Endothelial cell of hepatic sinusoid (primary cell): ENCODE data around the gene DOCK3.
"Not testable (repeated sequence)": the region's sequence is repeated elsewhere in the genome, so short reads cannot be mapped to it uniquely, and the experiment has no call there.

Experiments used
- in situ Hi-C: cut with HindIII; loops from 2 replicates; pipeline ENCODE4 v1.10.0; 2017; ENCODE audit warnings: low sequenced_read_pairs

Gene DOCK3

GRCh38 chr3:51379746-51380455 is 705.2 kb downstream of the DOCK3 start:
- in situ Hi-C loops, result no loop called here

- in situ Hi-C loops, result no loop called here
These were observed 706.0 kb downstream of the DOCK3 start for GRCh38 chr3:51380601-51381332.

DNA sequence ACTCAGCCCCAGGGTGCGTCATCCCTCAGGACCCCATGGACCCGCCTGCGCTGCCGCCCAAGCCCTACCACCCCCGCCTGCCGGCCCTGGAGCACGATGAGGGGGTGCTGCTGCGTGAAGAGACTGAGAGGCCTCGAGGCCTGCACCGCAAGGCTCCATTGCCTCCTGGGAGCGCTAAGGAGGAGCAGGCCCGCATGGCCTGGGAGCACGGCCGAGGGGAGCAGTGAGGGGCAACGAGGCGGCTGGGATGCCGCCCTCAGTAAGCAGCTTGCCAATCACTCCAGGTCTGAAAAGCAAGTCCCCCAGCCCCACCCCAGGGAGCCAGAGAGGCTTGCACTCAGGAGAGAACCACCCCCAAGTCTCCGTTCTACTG is 706.6 kb downstream of the DOCK3 start:
- in situ Hi-C loops, result no loop called here

DNA sequence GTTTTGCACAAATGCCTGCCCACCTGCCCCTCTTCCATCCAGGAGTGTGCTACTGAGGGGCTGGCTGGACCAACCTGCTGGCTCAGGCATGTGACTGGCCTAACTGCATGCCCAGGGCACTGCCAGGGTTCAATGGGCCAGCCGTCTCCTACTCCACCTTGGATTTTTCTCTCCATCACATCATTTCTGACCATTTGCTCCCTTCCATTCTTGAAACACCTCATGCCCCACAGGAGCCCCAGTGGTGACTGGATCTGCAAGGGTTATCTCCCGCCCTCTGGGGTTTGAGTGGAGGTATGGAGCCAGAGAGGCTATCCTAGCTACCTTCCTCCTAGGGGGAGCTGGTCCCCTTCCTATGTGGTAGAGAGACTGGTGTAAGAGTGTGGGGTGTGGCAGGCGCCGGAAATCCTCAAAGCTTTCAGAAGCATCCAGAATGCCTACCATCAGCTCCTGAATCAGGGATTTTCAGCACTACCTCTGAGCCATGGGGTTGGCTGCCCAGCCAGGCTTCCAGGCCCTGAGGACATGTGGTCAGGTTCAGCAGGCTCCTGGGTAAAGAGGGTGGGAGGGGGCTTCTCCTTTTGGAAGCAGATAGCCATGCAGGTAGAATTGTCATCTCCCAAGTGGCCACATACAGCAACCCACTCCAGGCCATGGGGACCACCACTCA is 707.5 kb downstream of the DOCK3 start:
- in situ Hi-C loops, result no loop called here

DNA sequence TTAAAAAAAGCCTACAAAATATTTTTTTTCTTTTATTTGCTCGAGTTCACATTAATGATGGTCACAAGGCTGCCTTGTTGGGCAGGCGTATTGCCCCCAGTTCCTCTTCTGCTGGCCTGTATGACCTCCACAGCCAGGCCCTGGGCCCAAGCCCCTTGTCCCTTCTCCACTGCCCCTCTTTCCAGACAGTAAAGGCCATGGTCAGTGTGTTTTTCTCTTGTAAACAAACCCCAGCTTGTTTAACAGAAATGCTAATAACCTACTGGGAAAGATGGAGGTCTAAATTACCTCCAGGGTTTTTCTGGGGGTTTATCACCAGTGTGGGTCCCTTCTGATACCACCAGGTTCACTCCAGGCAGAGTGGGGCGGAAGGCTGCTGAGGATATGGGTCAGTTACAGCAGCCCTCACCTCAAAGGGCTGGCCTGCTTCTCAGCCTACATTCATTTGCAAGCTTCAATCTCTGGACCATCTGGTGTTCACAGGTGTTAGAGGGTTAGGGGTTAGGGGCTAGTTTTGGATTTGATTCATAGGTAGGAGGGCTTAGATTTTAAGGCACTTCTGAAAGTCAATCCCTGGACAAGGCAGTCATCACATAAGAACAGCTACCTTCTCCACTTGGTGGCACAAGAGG is 708.3 kb downstream of the DOCK3 start:
- in situ Hi-C loops, result no loop called here

- in situ Hi-C loops, result no loop called here
These were observed 709.5 kb downstream of the DOCK3 start for GRCh38 chr3:51384055-51384725.

GRCh38 chr3:51384726-51385473 is 710.2 kb downstream of the DOCK3 start, which contains the start of gene MANF:
TSS of gene MANF (plus strand) at chr3:51385291. CDS start at chr3:51385343, 52 bp downstream.
- in situ Hi-C loops, result no loop called here

- in situ Hi-C loops, result no loop called here
These were observed 710.9 kb downstream of the DOCK3 start for GRCh38 chr3:51385621-51386091.

DNA sequence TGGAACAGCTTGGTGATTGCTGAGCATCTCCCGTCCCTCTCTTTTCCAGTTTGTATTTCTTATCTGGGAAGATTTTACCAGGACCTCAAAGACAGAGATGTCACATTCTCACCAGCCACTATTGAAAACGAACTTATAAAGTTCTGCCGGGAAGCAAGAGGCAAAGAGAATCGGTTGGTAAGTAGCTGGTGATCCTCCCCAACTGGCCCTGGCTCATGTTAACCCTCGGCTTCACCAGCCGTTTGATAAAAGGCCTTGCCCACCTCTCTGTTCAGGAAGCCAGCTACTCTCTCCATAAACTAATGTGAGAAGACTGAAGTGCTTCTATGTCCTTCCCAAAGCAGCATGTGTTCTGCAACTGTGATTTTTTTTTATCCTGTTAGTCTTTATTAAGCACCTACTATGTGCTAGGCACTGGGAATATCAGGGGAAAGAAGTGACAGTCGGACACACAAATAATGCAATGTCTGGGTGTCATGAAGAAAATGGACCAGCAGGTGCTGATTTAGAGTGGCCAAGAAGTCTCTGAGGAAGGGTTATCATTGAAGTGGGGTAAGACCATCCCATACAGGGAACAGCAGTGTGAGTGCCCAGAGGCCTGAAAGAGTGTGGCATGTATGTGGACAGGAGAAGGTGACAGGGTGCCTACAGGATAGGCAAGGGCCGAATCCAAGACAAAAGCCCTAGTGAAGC is 711.6 kb downstream of the DOCK3 start:
- in situ Hi-C loops, result no loop called here

DNA sequence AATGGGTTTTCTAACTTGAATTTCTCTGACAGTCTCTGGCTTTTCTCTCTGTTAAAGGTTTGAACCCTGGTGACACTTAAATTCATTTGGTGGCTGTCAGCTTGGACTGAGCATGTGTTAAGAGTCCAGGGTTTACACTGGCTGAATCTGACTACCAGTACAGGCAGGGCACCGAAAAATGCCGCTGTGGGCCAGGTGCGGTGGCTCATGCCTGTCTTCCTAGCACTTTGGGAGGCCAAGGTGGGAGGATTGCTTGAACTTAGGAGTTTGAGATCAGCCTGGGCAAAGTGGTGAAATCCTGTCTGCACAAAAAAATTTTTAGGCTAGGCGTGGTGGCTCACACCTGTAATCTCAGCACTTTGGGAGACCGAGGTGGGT is 712.1 kb downstream of the DOCK3 start:
- in situ Hi-C loops, result no loop called here

DNA sequence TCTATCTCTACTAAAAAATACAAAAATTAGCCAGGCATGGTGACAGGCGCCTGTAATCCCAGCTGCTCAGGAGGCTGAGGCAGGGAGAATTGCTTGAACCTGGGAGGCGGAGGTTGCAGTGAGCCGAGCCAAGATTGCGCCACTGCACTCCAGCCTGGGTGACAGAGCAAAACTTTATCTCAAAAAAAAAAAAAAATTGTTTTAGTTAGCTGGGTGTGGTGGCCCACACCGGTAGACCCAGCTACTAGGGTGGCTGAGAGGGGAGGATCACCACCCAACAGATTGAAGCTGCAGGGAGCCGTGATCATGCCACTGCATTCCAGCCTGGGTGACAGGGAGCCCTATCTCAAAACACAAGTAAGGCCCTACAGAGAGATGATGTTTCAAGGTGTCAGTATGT is 712.6 kb downstream of the DOCK3 start:
- in situ Hi-C loops, result not testable (repeated sequence)

DNA sequence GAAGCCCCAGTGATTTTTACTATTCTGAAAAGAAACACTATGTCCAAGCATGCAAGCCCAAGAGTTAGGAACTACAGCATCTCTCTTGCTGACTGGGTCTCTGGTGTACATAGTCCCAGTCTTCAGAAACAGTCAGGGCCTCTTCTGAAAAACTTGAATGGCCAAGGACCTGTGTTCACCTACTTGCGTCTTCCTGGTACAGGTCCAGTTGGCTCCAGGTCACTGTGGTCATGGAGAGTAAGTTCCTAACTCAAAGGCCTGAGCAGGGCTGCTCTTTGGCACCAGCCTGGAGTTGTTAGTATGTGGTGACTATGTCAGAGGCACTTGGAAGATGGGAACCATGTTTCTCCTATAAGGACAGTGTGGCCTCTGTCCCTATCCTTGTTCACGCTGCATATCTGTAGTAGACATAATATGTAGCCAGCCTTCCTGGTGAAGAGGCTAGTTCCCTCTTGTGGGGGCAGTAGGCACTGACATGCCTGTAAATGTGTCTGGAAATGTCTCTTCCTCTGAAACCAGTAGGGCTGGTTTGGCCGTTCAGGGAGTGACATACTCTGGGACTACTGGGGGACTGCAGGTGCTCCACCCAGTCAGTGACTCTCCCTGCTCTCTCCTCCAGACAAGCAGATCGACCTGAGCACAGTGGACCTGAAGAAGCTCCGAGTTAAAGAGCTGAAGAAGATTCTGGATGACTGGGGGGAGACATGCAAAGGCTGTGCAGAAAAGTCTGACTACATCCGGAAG is 713.7 kb downstream of the DOCK3 start:
- in situ Hi-C loops, result no loop called here

DNA sequence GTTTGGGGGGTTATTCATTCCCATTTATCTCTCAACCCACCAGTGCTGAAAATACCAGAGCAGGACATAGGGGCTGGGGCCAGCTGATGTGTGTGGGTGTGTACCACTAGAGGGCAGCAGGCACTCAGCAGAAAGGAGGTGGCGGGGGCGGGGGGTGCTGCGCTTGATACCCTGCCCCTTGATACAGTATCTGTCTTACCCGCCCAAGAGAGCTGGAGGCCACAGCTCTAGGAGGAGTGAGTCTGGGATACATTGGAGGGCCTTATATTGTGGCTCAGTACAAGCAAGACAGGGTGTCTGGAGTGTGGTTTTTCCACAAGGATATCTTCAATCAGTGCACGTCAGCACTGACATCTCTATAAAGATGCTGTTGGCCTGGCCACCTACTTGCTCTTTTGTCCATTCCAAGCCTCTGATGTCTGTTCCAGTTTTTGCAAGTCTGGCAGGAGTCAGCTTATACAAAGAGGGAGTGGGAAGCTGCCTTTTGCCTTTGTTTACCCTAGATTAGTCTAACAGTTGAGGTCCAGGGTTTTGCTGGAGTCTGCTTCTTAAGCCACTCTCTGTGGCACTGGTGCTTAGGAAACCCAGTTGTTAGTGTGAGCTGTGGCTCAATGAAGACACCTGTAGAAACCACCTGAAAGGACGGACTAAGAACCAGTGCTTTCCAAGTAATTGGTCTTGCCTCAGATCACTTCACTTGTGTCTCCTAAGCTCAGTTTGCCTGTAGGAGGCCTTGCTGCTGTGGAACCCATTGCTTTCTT is 714.9 kb downstream of the DOCK3 start:
- in situ Hi-C loops, result loop anchor here (5.0 kb wide), 3 partner anchors 53 to 782 kb away; no protein-coding TSS in a partner anchor

- in situ Hi-C loops, result loop anchor here (5.0 kb wide), 3 partner anchors 52 to 783 kb away; no protein-coding TSS in a partner anchor
These were observed 715.7 kb downstream of the DOCK3 start for GRCh38 chr3:51390246-51391074.

GRCh38 chr3:51391075-51391565 is 716.4 kb downstream of the DOCK3 start, which contains the start of gene RBM15B:
TSS of gene RBM15B (plus strand) at chr3:51391285. CDS start at chr3:51391400, 115 bp downstream.
- in situ Hi-C loops, result loop anchor here (5.0 kb wide), 3 partner anchors 51 to 784 kb away; no protein-coding TSS in a partner anchor

GRCh38 chr3:51391566-51392354 is 717.0 kb downstream of the DOCK3 start:
- in situ Hi-C loops, result loop anchor here (5.0 kb wide), 3 partner anchors 51 to 784 kb away; no protein-coding TSS in a partner anchor
